ENCODE data around the gene RIC8B.

GRCh38 chr12:106870116-106870515 is 95.6 kb downstream of the RIC8B start:
- TF ChIP-seq SPI1 (IDR thresholded peaks at IDR 0.05; ENCODE audit: low read depth, low read length) (no peak), POLR2A (IDR thresholded peaks at IDR 0.05; ENCODE audit: low read depth, low read length) (no peak), POLR2AphosphoS5 (IDR thresholded peaks at IDR 0.05; ENCODE audit: low read depth, low read length) (no peak), TAF1 (IDR thresholded peaks at IDR 0.05; ENCODE audit: low read depth, low read length) (no peak), PAX5 (IDR thresholded peaks at IDR 0.05; ENCODE audit: insufficient read depth, low read length, severe bottlenecking) (no peak)
